SHP77 treated with DMSO at 0.1 percent for 48 hours (cell line): ENCODE results near the gene UBXN2A.

Experiments used
- DNase-seq: peaks from one replicate; lab custom pipeline; 2025; lab: John Stamatoyannopoulos, UW

UBXN2A gene, protein sequence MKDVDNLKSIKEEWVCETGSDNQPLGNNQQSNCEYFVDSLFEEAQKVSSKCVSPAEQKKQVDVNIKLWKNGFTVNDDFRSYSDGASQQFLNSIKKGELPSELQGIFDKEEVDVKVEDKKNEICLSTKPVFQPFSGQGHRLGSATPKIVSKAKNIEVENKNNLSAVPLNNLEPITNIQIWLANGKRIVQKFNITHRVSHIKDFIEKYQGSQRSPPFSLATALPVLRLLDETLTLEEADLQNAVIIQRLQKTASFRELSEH

GRCh38 chr2:23939987-23940717, at the start of gene UBXN2A:
UBXN2A (plus strand) TSS chr2:23940463; CDS start chr2:23958315, 17,852 bp downstream.
- DNase-seq = peak; percentile 16

DNA sequence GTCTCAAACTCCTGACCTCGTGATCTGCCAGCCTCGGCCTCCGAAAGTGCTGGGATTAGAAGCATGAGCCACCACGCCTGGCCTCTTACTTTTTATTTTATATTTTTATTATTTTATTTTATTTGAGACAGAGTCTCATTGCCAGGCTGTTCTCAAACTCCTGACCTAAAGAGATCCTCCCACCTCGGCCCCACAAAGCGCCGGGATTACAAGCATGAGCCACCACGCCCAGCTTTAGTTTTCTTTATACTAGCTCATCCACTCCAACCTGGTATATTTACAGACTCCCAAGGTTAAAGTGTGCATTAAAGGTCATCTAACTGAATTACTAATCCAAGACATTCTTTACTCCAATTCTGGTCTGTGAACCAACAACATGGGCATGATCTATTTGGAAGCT, 40.1 kb upstream of the UBXN2A start:
- DNase-seq = no peak

- no peak for DNase-seq
These were observed 39.5 kb upstream of the UBXN2A start for GRCh38 chr2:23900541-23901322.

DNA sequence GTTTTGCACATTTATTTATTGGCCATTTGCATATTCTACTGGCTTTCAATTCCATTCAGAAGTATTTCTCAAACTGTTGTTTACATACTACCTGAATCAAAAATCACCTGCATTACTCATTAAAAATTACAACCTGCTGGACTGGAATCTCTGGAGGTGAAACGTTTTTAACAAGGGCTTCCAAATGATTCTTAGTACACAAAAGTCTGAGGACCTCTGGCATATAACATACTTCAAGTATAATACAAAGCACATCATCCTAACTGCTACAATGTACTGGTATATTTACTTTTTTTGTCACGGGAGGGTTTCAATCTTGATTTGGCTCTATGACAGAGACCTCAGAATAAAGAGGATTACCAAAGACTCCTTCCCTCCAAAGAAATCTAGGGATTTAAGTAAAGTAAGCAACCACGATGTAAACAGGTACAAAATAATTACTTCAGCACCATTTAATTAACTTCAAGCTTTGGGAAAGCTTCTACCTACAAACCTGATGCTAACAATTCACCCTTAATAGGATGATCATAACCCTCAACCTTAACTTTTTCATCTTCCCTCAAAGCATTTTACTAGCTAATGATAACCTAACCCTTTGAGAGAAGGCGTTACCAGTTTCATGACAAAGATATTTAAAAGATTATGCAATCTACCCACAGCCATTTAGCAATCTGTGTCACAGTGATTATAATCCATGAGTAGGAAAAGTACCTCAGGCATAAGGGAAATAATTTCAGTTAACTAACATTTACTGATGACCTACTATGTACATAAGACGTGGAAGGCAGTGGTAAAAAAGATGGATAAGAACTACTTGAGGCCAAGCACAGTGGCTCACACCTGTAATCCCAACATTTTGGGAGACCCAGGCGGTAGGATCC, 38.1 kb upstream of the UBXN2A start:
- no peak for DNase-seq

GRCh38 chr2:23903034-23903433, 37.2 kb upstream of the UBXN2A start:
- no peak for DNase-seq

- DNase-seq = no peak
These were observed 36.0 kb upstream of the UBXN2A start for GRCh38 chr2:23904215-23904614.

DNA sequence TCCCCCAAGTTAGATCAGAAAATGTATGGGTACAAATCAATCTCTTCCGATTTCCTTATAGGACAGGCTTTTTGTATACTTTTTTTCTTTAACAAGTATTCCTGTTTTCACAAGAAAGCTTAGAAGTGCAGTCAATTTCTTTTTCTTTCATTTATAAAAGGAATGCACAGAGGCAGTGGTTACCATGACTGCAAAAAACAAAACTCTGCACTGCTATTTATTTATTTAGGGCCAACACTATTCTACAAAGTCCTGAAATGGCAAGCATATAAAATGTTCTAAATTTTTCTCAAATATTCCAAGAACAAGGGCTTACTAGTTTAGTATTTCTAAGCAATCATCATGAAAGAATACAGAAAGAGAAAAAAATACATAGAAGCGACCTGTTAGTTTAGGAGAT, 35.6 kb upstream of the UBXN2A start:
- DNase-seq = no peak

GRCh38 chr2:23905155-23905554, 35.1 kb upstream of the UBXN2A start:
- no peak for DNase-seq

GRCh38 chr2:23912054-23912453, 28.2 kb upstream of the UBXN2A start:
- DNase-seq = no peak

DNA sequence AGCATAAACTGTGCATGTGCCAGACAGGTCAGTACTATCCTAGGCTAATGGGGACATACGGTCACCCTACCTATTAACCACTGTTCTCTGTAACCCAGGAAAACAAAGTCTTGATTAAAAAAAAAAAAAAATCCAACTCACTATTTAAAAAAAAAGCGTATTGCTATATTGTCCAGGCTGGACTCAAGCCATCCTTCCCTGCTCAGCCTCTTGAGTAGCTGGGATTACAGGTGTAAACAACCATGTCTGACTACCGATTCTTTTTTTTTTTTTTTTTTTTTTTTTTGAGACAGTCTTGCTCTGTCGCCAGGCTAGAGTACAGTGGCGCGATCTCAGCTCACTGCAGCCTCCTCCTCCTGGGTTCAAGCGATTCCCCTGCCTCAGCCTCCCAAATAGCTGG, 24.9 kb upstream of the UBXN2A start:
- no peak for DNase-seq

GRCh38 chr2:23916727-23917405, 23.4 kb upstream of the UBXN2A start:
- peak; percentile 36 for DNase-seq

- no peak for DNase-seq
These were observed 21.3 kb upstream of the UBXN2A start for GRCh38 chr2:23918837-23919489.

DNA sequence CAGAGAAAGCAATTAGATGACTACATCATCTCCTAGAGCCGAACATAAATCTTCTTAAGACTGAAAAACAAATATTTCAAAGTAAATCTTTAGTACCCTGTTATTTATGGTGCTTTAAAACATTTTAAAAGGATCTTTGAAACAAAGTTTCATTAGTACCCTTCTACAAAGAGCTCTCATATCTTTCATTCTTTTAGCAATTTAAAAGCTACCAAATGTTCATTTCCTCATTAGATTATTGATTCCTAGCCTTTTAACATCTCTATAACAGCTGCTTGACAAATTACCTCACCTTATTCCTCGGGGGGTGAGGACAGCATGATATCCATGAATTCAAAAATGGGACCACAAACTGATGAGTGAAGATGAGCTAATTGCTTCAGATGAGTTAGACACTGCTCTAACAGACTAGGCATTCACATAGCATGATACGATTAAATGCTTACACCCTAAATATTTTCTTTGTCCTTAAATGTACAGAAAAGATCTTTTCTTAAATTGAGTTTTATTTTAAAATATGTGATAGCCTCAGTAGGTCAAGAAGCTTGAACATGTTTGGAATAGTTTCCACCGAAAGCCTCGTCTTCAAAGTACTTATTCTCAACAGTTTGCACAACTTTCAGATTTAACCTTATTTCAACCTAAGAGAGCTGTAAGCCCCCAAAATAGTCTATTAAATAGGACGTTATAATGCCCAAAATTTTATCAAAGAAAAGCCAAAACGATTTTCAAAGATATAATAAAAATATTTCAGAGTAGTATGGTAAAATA, 15.5 kb upstream of the UBXN2A start:
- DNase-seq = no peak

- no peak for DNase-seq
These were observed 14.5 kb upstream of the UBXN2A start for GRCh38 chr2:23925702-23926289.

DNA sequence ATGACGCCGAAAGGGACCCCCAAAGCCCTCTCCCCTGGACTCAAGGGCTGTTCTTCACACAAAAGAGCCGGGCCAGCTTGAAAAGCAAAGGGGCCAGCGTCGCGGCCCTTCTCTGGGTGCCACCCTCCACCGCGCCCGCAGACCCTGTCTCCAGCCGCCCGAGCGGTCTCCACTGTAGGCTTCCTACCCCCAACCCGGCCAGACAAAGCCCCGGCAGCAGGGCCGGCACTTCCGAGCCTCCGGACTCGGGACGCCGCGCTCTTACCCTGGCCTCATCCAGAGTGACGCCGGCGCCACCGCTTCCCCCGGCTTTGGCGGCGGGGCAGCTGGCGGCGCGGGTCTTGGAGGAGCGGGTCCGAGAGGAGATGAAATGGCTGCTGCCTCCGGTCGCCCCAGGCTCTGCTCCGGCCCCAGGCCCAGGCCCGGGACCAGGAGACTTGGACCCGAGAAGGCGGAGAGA, 13.9 kb upstream of the UBXN2A start:
- no peak for DNase-seq

DNA sequence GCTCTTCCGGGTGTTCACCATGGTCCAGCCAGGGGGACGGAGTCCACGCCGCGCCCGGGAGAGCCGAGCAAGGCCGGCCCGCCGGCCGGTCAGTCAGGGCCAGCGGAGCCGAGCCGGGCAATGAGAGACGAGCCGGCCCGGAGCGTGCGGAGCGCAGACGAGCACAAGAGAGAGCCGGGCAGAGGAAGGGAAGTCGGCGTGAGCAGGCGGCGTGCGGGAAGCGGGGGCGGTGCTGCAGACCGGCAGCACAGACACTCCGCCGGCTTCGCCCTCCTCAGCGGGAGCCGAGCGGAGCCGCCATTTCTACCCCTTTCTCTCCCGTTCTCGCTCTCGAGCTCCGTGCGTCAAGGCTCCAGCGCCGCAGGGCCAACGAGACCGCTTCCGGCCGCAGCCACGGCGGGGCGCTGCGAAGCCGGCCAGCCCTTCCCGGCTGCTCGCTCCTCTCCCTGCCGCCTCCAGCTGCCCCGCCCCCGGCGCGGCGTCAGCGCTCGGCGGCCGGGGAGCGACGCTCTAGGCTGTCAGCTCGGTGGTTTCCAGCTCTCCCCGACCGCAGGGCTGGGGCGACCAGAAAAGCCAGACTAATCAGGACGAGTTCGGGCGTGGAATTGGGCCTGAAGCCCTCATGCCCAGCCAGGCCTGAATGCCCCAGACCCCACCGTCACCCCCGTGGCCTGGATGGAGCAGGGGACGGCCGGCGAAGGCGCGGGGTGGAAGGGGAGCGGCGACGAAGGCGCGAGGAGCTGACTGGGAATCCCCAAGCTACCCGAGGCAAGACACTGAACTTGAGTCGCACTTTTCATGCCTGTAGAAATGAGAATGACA, 13.3 kb upstream of the UBXN2A start, which contains the start of gene ATAD2B:
Gene ATAD2B (minus strand): TSS at position 374 of the 822 bp plus-strand sequence. CDS start 353 bp downstream, at position 21.
- DNase-seq = peak; percentile 63

DNA sequence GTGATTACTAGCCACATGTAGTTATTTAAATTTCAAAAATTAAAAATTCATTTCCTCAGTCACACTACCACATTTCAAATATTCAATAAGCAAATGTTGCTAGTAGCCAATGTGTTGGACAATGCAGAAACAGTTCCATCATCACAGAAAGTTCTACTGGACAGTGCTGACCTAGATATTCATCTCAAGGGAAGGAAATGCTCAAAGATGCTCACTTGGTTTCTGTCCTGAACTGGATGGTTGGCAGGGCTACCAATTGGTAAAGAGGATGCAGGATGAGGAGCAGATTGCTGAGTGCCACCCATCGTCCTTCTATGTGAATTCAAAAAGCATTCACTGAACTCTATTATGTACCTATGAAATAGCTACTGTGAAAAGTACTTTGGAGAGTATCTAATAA, 6.0 kb upstream of the UBXN2A start:
- DNase-seq = no peak
